Measurements from ENCODE around the gene IGSF9. TPM values are rescaled to one million over a fixed set of nuclear protein-coding genes. Genes with fewer than 3 reads are reported as not detected.

Gene IGSF9
- total RNA-seq, 1 donor from 2014 or later: not detected

GRCh38 chr1:159974350-159974965 is 29.0 kb upstream of the IGSF9 start:
- intact Hi-C loops (cut with micrococcal nuclease): no loop called here

GRCh38 chr1:159973350-159973940 is 28.0 kb upstream of the IGSF9 start:
- intact Hi-C loops (cut with micrococcal nuclease): no loop called here

GRCh38 chr1:159972443-159973205 is 27.2 kb upstream of the IGSF9 start:
- intact Hi-C loops (cut with micrococcal nuclease): no loop called here

- intact Hi-C loops (cut with micrococcal nuclease): no loop called here
These were observed 25.5 kb upstream of the IGSF9 start for GRCh38 chr1:159970932-159971342.

- intact Hi-C loops (cut with micrococcal nuclease): no loop called here
These were observed 23.5 kb upstream of the IGSF9 start for GRCh38 chr1:159968901-159969300.

GRCh38 chr1:159965263-159965662 is 19.9 kb upstream of the IGSF9 start:
- intact Hi-C loops (cut with micrococcal nuclease): no loop called here

- intact Hi-C loops (cut with micrococcal nuclease): no loop called here
These were observed 18.7 kb upstream of the IGSF9 start for GRCh38 chr1:159964144-159964543.

GRCh38 chr1:159962176-159962575 is 16.8 kb upstream of the IGSF9 start:
- intact Hi-C loops (cut with micrococcal nuclease): no loop called here

- intact Hi-C loops (cut with micrococcal nuclease): no loop called here
These were observed 16.2 kb upstream of the IGSF9 start for GRCh38 chr1:159961636-159962035.

GRCh38 chr1:159960721-159961381 is 15.4 kb upstream of the IGSF9 start:
- intact Hi-C loops (cut with micrococcal nuclease): no loop called here

- intact Hi-C loops (cut with micrococcal nuclease): no loop called here
These were observed 14.0 kb upstream of the IGSF9 start for GRCh38 chr1:159959451-159959850.

- intact Hi-C loops (cut with micrococcal nuclease): no loop called here
These were observed 13.4 kb upstream of the IGSF9 start for GRCh38 chr1:159958719-159959380.

GRCh38 chr1:159957824-159958268 is 12.4 kb upstream of the IGSF9 start:
- intact Hi-C loops (cut with micrococcal nuclease): no loop called here

GRCh38 chr1:159955456-159955855 is 10.0 kb upstream of the IGSF9 start:
- intact Hi-C loops (cut with micrococcal nuclease): no loop called here

GRCh38 chr1:159953536-159954515 is 8.4 kb upstream of the IGSF9 start, which contains the start of gene SLAMF9:
SLAMF9 (minus strand) TSS chr1:159954237; CDS start chr1:159954137, 100 bp downstream.
- intact Hi-C loops (cut with micrococcal nuclease): no loop called here

GRCh38 chr1:159952932-159953331 is 7.5 kb upstream of the IGSF9 start:
- intact Hi-C loops (cut with micrococcal nuclease): no loop called here

GRCh38 chr1:159951551-159951950 is 6.1 kb upstream of the IGSF9 start:
- intact Hi-C loops (cut with micrococcal nuclease): no loop called here

- intact Hi-C loops (cut with micrococcal nuclease): no loop called here
These were observed 5.6 kb upstream of the IGSF9 start for GRCh38 chr1:159951016-159951415.

- intact Hi-C loops (cut with micrococcal nuclease): no loop called here
These were observed 4.6 kb upstream of the IGSF9 start for GRCh38 chr1:159949981-159950381.

GRCh38 chr1:159949123-159949522 is 3.7 kb upstream of the IGSF9 start:
- intact Hi-C loops (cut with micrococcal nuclease): no loop called here

Data from T-helper 1 cell treated with Interleukin-12 subunit alpha and Interleukin-12 subunit beta and Interleukin-4 antibody, amounts not matched to agents 30 ng/mL and 1 ng/mL, for 36 hours (primary cell).